T47D (cell line): Measurements from ENCODE around the gene ITK.

Source experiments
- DNase-seq, 2 experiments: peaks; one replicate each; pipeline versions ENCODE4 v3.0.0 to v3.0.0-alpha.2; 2011 to 2012; ENCODE audit warnings: low read depth in 1 of 2, low spot score in 1 of 2
- JUND ChIP-seq: IDR thresholded peaks from 2 replicates; pipeline ENCODE4 v1.6.1; 2012; ENCODE audit warnings: low read depth
- in situ Hi-C: cut with HindIII; loops from 2 replicates; pipeline ENCODE4 v1.10.0; 2016; ENCODE audit warnings: low sequenced_read_pairs, low pct_unique_long_range_greater_than_20kb

The ITK gene

GRCh38 chr5:157269165-157269671 lies 88.6 kb downstream of the ITK start:
- in situ Hi-C loops: no loop called here
- DNase-seq: peak in 1 of 2 experiments; percentile 69
- no peak for TF ChIP-seq JUND

GRCh38 chr5:157269761-157270272 lies 89.2 kb downstream of the ITK start:
- in situ Hi-C loops: no loop called here
- DNase-seq: no peak
- TF ChIP-seq JUND: no peak

DNA sequence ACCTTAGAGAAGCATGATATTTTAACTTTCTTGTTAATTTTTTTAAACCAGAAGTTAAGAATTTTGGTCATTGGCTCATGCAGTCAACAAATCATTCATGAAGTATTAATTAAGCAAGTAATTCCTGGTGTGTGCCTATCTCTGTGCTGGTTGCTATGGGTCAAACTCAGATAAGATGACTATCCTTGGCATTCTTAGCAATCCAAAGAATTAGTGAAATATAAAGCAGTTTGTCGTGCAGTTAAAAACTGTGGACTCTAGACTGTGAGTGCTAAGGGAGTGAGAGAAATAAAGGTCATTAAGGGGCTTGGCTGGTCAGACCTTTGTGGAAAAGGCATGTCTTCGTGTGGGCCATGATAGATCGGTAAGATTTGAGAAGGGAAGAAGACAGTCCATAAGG lies 90.1 kb downstream of the ITK start:
- no peak for TF ChIP-seq JUND
- no peak for DNase-seq
- in situ Hi-C loops: no loop called here

DNA sequence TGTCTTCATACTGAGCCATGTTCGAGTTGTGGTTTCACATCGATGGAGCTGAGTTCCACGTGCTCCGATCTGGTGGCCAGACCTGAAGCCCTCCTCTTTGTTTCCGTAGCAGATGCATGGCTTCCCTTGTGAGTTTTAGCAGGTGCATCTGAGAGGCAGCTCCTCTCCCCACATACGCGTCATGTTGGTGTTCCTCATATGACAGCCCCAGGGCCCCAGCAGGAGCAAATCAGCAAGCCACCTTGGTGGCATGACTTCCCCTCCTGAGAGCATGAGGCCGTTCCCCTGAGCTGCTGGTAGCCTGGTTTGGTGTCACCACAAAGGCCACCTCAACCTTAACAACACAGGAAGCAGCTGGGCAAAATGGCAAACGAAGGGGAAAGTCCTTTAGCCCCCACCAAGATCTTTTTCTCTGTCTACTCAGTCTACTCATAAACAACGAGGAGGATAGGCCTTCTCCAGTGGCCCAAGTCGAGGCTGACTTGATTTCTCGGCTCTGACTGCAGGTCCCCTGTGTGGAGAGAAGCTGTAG lies 91.2 kb downstream of the ITK start:
- DNase-seq: no peak
- no peak for TF ChIP-seq JUND
- in situ Hi-C loops: no loop called here

GRCh38 chr5:157273131-157273556 lies 92.5 kb downstream of the ITK start:
- no peak for DNase-seq
- TF ChIP-seq JUND: no peak

GRCh38 chr5:157275403-157275802 lies 94.8 kb downstream of the ITK start:
- in situ Hi-C loops: no loop called here
- no peak for DNase-seq
- no peak for TF ChIP-seq JUND

More at GRCh38 chr5:157273131-157273556, 92.5 kb downstream of the ITK start:
- in situ Hi-C loops: no loop called here

DNA sequence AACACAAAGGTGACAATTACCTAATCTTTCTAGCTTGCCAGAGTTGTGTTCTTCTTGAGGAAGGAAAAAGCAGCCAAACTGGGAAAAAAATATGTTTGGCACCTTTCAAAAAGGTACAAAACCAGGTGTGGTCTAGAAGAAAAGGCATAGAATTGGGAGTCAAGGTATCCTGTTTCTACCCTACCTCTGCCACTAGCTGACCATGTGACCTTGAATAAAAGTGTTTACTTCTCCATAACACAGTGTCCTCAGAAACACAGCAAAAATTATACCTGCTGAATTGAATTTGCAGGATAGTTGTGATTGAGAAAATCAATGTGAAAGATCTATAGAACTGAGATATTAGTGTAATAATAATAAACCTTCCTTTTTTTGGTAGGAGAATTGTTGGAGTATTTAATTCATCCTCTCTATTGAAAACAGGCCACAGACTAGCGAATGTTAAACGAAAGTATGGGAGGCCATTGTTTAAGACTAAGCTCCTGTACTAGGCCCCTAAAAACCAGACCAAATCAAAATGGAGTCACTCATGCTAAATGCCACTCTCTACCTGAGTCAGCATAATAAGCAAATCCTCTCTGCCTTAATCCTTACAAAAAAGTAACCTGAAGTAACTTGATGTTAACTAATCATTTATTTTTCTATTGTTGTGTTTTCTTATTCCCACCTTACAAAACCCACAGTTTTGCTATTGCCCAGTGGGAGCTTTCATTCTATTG lies 97.8 kb downstream of the ITK start:
- DNase-seq: no peak
- no peak for TF ChIP-seq JUND
- in situ Hi-C loops: no loop called here

- in situ Hi-C loops: no loop called here
- no peak for DNase-seq
- no peak for TF ChIP-seq JUND
Observed at GRCh38 chr5:157279605-157280239, 99.1 kb downstream of the ITK start.

- in situ Hi-C loops: no loop called here
- DNase-seq: no peak
- no peak for TF ChIP-seq JUND
Observed at GRCh38 chr5:157280927-157281326, 100.3 kb downstream of the ITK start.

GRCh38 chr5:157282150-157282549 lies 101.5 kb downstream of the ITK start:
- DNase-seq: no peak
- no peak for TF ChIP-seq JUND
- in situ Hi-C loops: no loop called here

- in situ Hi-C loops: no loop called here
- no peak for TF ChIP-seq JUND
- DNase-seq: no peak
Observed at GRCh38 chr5:157283434-157283833, 102.8 kb downstream of the ITK start.

DNA sequence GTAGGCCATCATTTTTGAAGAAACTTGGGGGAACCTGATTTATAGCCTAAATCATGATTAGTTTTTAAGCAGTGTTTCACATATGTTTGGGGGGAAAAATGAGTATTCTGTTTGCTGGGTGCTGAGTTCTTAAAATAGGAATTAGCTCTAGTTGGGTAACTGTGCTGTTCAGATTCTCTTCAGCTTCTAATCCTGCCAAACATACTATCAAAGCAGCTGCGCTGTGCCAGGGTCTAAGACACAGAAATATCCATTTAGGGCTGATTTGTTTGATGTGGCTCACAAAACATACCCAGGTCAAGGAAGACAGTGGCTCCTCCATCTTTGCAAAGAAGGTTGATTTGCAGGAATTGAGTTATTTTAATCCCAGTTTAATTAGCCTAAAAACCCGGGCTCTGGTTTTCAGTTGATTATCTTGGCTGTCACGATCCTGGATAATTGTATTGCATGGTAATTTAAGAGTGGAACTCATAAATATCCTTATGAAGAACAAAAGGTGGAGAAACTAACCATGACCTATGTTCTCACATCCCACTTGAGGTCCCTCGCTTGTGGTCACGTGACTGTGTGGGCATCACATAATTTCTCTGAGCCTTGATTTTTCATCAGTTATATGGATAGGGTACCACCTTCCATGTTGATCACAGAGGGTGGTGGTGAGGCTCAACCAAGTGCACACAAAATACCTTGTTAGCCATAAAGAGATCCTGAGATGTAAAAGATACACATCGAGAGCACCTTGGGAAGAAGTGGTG lies 104.0 kb downstream of the ITK start:
- no peak for TF ChIP-seq JUND
- DNase-seq: no peak
- in situ Hi-C loops: no loop called here
